GM18861 (cell line): ENCODE data around the gene RGMA.

Experiments used
- ATAC-seq: cut with Tn5 transposase; IDR thresholded peaks from one replicate; pipeline ENCODE4 v1.9.1; 2021; ENCODE audit not compliant: unreplicated experiment

Gene RGMA

GRCh38 chr15:93020976-93021772 lies 67.8 kb downstream of the RGMA start:
- peak; percentile 70 for ATAC-seq

DNA sequence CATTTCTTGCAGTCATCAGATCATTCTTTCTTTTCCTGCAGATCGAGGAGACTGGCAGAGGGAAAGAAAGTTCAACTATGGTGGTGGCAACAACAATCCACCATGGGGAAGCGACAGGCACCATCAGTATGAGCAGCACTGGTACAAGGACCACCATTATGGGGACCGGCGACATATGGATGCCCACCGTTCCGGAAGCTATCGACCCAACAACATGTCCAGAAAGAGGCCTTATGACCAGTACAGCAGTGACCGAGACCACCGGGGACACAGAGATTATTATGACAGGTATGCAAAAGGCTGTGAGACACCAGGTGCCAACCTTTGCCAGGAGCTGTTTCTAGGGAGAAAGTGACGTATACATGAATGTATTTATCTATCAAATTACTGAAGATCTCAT lies 69.0 kb downstream of the RGMA start:
- ATAC-seq = no peak

DNA sequence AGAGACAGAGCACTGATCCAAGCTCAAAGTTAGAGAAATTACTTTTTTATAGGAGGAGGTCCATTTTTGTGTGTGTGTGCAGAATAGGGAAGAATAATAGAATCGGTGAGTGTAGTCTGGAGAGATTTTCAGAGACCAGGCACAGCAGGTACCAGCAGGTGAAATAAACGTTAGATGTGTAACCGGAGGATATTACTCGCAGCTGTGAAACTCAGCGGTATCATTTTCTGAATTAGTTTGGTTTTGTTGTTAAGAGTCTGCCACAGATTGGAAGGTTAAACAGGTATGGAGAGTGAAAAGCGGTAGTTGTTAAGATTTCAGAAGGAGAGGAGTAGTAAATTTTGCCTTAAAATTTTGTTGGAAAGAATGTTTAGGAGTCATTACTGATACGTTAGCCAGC lies 69.9 kb downstream of the RGMA start:
- no peak for ATAC-seq

DNA sequence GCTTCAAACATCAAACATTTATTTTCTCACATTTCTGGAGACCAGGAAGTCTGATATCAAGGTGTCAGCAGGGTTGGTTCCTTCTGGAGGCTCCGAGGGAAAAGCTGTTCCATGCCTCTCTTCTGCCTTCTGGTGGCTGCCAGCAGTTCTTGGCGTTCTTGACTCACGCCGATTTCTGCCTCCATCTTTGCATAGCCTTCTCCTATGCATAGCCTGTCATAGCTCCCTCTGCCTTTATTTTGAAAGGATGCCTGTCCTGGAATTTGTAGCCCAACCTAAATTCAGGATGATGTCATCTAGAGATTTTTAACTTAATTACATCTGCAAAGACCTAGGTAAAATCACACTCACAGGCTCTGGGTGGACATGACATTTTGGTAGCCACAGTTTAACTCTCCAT lies 70.4 kb downstream of the RGMA start:
- no peak for ATAC-seq

GRCh38 chr15:93017526-93017925 lies 71.5 kb downstream of the RGMA start:
- no peak for ATAC-seq

- ATAC-seq = no peak
Observed at GRCh38 chr15:93012786-93013185, 76.2 kb downstream of the RGMA start.

DNA sequence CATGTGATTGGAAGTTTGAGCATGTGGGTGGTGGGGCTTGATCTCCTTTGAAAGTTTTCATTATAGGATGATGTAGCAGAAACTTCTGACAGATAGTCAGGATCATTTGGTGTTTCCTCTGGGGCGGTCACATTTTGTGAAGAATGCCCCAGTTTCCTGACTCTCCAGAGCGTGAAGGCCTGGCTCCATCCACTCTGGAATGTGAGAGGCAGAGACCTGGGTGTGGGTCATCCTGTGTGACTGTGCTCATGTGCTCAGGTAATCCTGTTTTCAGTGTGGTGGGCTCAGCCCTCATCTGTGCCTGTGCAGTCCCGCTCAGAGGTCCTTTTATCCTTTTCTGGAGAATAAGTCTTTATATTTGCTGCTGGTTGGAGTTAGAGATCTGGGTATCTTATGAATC lies 81.0 kb downstream of the RGMA start:
- ATAC-seq = no peak

GRCh38 chr15:93005133-93005532 lies 83.9 kb downstream of the RGMA start:
- no peak for ATAC-seq

- no peak for ATAC-seq
Observed at GRCh38 chr15:93001881-93002280, 87.1 kb downstream of the RGMA start.

GRCh38 chr15:93001156-93001555 lies 87.9 kb downstream of the RGMA start:
- no peak for ATAC-seq

DNA sequence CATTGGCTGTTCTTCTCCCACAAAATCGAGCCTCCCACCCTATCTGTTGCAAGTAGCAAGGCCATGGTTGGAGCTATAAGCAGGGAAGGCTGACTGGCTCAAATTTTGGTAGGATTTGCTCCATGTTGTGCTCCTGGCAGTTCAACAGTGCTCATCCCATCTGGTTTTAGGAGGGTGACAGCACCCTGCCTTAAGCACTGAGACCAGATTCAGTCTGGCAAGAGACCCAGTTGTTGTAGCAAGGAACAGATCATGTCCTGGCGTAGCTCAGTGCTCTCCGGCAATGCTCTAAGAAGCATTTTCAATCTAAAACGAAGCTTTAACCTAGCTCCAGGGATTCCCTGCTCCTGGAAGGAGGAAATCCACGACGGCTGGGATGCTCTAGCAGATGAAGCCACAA lies 91.2 kb downstream of the RGMA start:
- no peak for ATAC-seq

- no peak for ATAC-seq
Observed at GRCh38 chr15:92992720-92993119, 96.3 kb downstream of the RGMA start.

GRCh38 chr15:92990031-92990430 lies 99.0 kb downstream of the RGMA start:
- ATAC-seq = no peak

- ATAC-seq = peak; percentile 97
Observed at GRCh38 chr15:92989470-92989869, 99.5 kb downstream of the RGMA start.
